WI38 (cell line): ENCODE measurements around the gene NOL6.

Experiments
- H3K4me3 ChIP-seq: 2 replicates; pipeline ENCODE4 v1.5.1; 2011; ENCODE audit warnings: low read depth, mild to moderate bottlenecking, control low read depth, low read length
- CTCF ChIP-seq: IDR thresholded peaks from 2 replicates; pipeline ENCODE4 v1.5.1; 2012; ENCODE audit warnings: low read depth, mild to moderate bottlenecking, control low read depth, low read length

The NOL6 gene

DNA sequence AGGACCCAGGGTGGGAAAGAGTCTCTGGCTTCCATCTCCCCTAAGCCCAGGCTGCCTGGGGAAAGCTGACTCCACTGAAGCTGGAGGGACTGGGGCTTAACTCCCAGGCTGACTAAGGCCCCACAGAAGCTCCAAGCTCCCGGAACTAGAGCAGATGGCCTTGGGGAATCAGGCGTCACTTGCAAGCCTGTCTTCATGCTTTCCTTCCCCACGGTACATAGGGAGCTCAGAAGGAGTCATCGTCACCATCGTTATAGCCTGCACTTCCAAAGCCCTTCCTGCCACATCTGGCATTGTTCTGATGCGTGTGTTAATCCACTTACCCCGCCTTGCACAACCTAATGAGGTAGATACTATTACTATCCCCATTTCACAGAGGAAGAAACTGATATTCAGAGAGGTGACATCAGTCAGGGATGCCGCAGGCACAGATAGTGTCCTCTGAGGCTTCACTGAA is 37.9 kb downstream of the NOL6 start:
- TF ChIP-seq CTCF, result no peak
- no peak overlapping the region for H3K4me3 ChIP-seq

DNA sequence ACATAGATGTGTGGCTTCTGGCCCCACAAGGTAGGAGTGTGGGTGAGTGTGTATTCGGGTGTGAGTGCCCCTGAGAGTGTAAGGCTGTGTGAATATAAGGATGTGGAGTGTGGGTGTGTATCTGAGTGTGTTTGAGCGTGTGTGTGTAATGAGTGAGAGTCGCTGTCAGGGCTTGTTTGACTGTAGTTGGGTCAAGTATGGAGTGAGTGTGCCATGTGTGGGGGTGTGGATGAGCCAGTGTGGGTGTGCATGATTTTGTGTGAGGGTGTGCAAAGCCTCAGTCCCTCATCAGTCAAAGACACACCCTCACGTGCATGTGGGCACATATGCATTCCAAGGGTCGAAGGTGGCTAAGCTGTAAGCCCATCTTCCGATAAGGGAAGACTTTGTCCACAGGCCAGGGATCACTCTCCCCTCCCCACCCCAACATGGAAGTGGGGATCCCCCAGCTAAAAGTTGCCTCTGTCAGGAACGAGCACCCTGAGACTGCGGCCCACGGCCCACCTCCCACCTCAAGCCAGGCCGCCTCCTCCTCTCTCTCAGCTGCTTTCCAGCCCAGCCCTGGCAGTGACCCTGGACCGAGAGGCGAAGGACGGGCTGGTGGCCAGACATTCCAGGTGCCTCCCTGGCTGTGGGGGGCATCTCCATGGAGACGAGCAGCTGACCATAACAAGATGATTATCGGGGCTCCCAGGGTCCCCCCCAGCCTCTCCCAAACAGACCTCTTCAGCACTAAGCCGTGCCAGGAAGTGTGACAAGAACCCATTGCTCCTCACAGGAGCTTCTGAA is 39.2 kb downstream of the NOL6 start:
- H3K4me3 ChIP-seq, result no peak overlapping the region
- TF ChIP-seq CTCF, result no peak

DNA sequence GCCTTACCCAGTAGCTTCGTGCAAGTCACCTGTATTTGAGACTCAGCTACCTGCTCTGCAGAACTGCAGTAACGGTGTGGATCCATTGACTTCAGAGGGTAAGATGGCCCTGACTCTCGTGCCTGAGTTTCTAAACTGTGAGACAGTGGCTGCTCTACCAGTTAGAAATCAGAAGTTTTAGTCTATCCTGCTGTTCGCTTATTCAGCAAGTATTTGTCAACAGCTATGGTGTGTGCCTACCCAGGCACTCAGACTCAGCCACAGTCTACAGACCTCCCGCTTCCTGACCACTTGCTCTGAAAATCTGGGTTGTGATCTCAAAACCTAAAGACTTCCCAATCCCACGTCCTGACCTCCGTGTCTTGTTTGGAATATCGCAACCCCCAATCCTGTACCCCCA is 39.9 kb downstream of the NOL6 start:
- no peak overlapping the region for H3K4me3 ChIP-seq
- no peak for TF ChIP-seq CTCF

DNA sequence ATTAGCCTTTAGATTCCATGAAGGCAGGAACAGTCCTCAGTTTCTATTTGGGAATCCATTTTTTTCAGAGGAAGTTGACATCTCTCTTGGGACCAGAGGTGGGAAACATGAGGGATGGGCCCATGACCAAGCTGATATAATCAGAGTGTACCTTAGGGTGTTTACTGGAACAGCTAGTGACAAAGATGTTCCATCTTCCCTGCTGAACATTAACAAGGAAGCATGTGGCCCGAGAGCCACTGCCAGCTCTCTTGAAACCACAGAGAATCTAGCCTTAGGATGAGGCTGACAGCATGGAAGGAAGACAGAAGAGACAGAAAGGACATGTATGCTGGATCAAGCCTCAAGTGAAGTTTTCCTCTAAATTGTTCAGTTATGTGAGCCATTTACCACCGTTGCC is 42.3 kb downstream of the NOL6 start:
- H3K4me3 ChIP-seq, result no peak overlapping the region
- TF ChIP-seq CTCF, result no peak

- no peak overlapping the region for H3K4me3 ChIP-seq
- TF ChIP-seq CTCF, result no peak
Measured at GRCh38 chr9:33430942-33431341, 42.8 kb downstream of the NOL6 start.

DNA sequence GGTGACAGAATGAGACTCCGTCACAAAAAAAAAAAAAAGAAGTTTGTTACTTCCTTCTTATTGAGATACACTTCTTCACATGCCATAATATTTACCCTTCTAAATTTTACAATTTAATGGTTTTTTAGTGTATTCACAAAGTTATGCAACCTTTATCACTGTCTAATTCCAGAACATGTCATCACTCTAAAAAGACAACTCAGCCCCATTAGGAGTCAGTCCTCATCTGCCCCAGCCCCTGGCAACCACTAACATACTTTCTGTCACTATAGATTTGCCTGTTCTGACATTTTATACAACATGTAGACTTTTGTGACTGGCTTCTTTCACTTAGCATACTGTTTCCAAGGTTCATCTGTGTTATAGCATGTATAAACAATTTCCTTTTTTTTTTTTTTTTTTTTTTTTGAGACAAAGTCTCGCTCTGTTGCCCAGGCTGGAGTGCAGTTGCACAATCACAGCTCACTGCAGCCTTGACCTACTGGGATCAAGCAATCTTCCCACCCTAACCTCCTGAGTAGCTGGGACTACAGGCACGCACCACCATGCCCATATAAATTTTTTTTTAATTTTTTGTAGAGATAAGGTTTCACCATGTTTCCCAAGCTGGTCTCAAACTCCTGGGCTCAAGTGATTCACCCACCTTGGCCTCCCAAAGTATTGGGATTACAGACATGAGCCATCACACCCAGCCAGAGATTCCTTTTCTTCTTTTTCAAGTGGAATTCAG is 44.3 kb downstream of the NOL6 start:
- no peak for TF ChIP-seq CTCF
- no peak overlapping the region for H3K4me3 ChIP-seq

DNA sequence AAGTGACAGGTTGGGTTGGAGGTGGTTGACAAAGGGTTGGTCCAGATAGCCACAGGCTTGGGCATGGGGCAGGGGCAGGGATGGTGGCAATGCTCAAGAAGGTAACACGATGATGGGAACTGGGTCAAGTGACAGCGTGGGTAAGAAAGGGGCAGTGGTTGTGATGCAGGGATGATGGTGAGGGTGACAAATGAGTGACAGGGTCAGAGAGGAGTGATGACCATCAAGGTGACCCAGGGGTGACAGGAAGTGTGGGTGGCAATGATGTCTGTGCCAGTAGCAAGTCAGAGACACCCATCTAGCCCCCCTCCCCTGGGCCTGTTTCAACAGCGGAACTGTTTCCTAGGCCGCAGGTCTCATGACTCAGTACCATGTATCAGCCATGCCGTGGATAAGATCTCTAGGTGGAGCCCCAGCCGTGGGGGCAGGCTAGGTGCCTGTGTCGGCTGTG is 46.9 kb downstream of the NOL6 start:
- no peak overlapping the region for H3K4me3 ChIP-seq

More for the DNA sequence above, 46.9 kb downstream of the NOL6 start:
- no peak for TF ChIP-seq CTCF
